Hepatocyte (in vitro differentiated cells): ENCODE measurements around the gene ITIH1. TPM values are rescaled to one million over a fixed set of nuclear protein-coding genes. Genes with fewer than 3 reads are reported as not detected.

ENCODE experiments used
- DNase-seq: peaks from one replicate; pipeline ENCODE4 v3.0.0-alpha.2; 2016; ENCODE audit warnings: low spot score
- H2AFZ ChIP-seq: fragments of 200-600 bp; sonication (generic); 2 replicates; pipeline ENCODE4 v1.6.0; 2016; ENCODE audit warnings: antibody characterized with exemption, mild to moderate bottlenecking
- H3K27ac ChIP-seq: fragments of 200-600 bp; sonication (generic); 2 replicates; pipeline ENCODE4 v1.5.1; 2016; ENCODE audit warnings: mild to moderate bottlenecking
- H3K27me3 ChIP-seq: fragments of 200-600 bp; sonication (generic); 2 replicates; pipeline ENCODE4 v1.6.1; 2016
- H3K36me3 ChIP-seq: fragments of 200-600 bp; sonication (generic); replicated peaks from 2 replicates; pipeline ENCODE4 v1.5.1; 2016; ENCODE audit warnings: low read depth; ENCODE audit not compliant: insufficient read depth
- H3K4me1 ChIP-seq: fragments of 200-600 bp; sonication (generic); 2 replicates; pipeline ENCODE4 v1.5.1; 2016; ENCODE audit warnings: mild to moderate bottlenecking, moderate library complexity; ENCODE audit not compliant: insufficient read depth
- H3K4me2 ChIP-seq: fragments of 200-600 bp; sonication (generic); 2 replicates; pipeline ENCODE4 v1.6.0; 2016
- H3K4me3 ChIP-seq: fragments of 200-600 bp; sonication (generic); 2 replicates; pipeline ENCODE4 v1.5.1; 2016; ENCODE audit warnings: mild to moderate bottlenecking
- H3K79me2 ChIP-seq: fragments of 200-600 bp; sonication (generic); 2 replicates; pipeline ENCODE4 v1.6.0; 2017; ENCODE audit warnings: mild to moderate bottlenecking
- H3K9me2 ChIP-seq: fragments of 200-600 bp; sonication (generic); replicated peaks from 2 replicates; pipeline ENCODE4 v1.6.0; 2017; ENCODE audit warnings: mild to moderate bottlenecking; ENCODE audit not compliant: insufficient read depth
- H3K9me3 ChIP-seq: fragments of 200-600 bp; sonication (generic); 2 replicates; pipeline ENCODE4 v1.5.1; 2016; ENCODE audit warnings: low read depth, mild to moderate bottlenecking
- H4K20me1 ChIP-seq: fragments of 200-600 bp; sonication (generic); 2 replicates; pipeline ENCODE4 v1.6.0; 2016; ENCODE audit warnings: mild to moderate bottlenecking; ENCODE audit not compliant: insufficient read depth, poor library complexity, severe bottlenecking
- CTCF ChIP-seq: fragments of 200-600 bp; sonication (generic); IDR thresholded peaks from 2 replicates; pipeline ENCODE4 v1.5.1; 2016; ENCODE audit warnings: antibody characterized with exemption, mild to moderate bottlenecking; ENCODE audit not compliant: poor library complexity
- EZH2 ChIP-seq: fragments of 200-600 bp; sonication (generic); IDR thresholded peaks from 2 replicates; pipeline ENCODE4 v1.6.1; 2016; ENCODE audit warnings: antibody characterized with exemption, mild to moderate bottlenecking, borderline replicate concordance
- EZH2phosphoT487 ChIP-seq: fragments of 200-600 bp; sonication (generic); IDR thresholded peaks from one replicate; pipeline ENCODE4 v1.6.1; 2018; ENCODE audit warnings: antibody characterized with exemption, mild to moderate bottlenecking, low read depth, moderate library complexity; ENCODE audit not compliant: unreplicated experiment, severe bottlenecking
- WGBS: methylation state at CpG from one replicate; pipeline ENCODE4 v1.1.6; 2016; ENCODE audit warnings: low lambda C conversion rate; ENCODE audit errors: missing lambda C conversion rate; 5-methylcytosine and 5-hydroxymethylcytosine counted together
- polyA plus RNA-seq: library from polyadenylated mRNA; unstranded; fragments of >200 nt; fragmentation: Nextera tagmentation; extraction: Ambion mirVana; gene quantifications from 2 replicates; pipeline ENCODE4 v1.2.1, GENCODE V29; 2016
- total RNA-seq: library from RNA; depleted of rRNA; stranded (reverse); fragments of >200 nt; gene quantifications from 2 replicates; pipeline ENCODE4 v1.2.3, GENCODE V29; 2014

ITIH1 gene
- total and polyA plus RNA-seq, 2 experiments from 2014 or later: 154 to 250 TPM

GRCh38 chr3:52805270-52806039 lies 28.1 kb downstream of the ITIH1 start:
- Histone ChIP-seq H2AFZ (no peak overlapping the region), H3K9me3 (no peaks in the 10 kb centered on the region), H3K27ac (no peak overlapping the region), H3K27me3 (no peaks in the 10 kb centered on the region), H3K4me3 (no peak overlapping the region), H3K9me2 (no peaks in the 10 kb centered on the region), H3K4me1 (no peaks in the 10 kb centered on the region), H3K4me2 (no peak overlapping the region), H3K36me3 (no peaks in the 10 kb centered on the region), H4K20me1 (no peaks in the 10 kb centered on the region), H3K79me2 (no peaks in the 10 kb centered on the region)
- TF ChIP-seq EZH2phosphoT487 (no peak), EZH2 (no peak), CTCF (no peak)
- WGBS: 87% methylated on average over 18 of the region's 19 CpGs
- DNase-seq: no peak

- no peak overlapping the region for H3K27ac ChIP-seq
- H3K4me3 ChIP-seq: no peak overlapping the region
- H3K9me2 ChIP-seq: no peaks in the 10 kb centered on the region
- no peaks in the 10 kb centered on the region for H3K9me3 ChIP-seq
- DNase-seq: no peak
- H3K27me3 ChIP-seq: no peaks in the 10 kb centered on the region
- H4K20me1 ChIP-seq: no peaks in the 10 kb centered on the region
- no peaks in the 10 kb centered on the region for H3K4me1 ChIP-seq
- H2AFZ ChIP-seq: no peak overlapping the region
- no peak for TF ChIP-seq EZH2phosphoT487
- TF ChIP-seq EZH2: no peak
- TF ChIP-seq CTCF: no peak
- WGBS: 69% methylated on average over 2 of the region's 2 CpGs
- H3K4me2 ChIP-seq: no peak overlapping the region
- H3K79me2 ChIP-seq: no peaks in the 10 kb centered on the region
- H3K36me3 ChIP-seq: no peaks in the 10 kb centered on the region
Measured at GRCh38 chr3:52809149-52809548, 31.8 kb downstream of the ITIH1 start.

- Histone ChIP-seq H3K27me3 (no peaks in the 10 kb centered on the region), H3K27ac (no peak overlapping the region), H3K36me3 (no peaks in the 10 kb centered on the region), H2AFZ (no peak overlapping the region), H3K4me3 (no peak overlapping the region), H3K4me1 (no peaks in the 10 kb centered on the region), H3K9me2 (no peaks in the 10 kb centered on the region), H4K20me1 (no peaks in the 10 kb centered on the region), H3K9me3 (no peaks in the 10 kb centered on the region), H3K4me2 (no peak overlapping the region), H3K79me2 (no peaks in the 10 kb centered on the region)
- no peak for DNase-seq
- 76% methylated on average over 7 of the region's 7 CpGs for WGBS
- TF ChIP-seq CTCF: no peak
- no peak for TF ChIP-seq EZH2
- TF ChIP-seq EZH2phosphoT487: no peak
Measured at GRCh38 chr3:52809662-52810377, 32.4 kb downstream of the ITIH1 start.
